Adrenal gland (tissue), 12 donors: ENCODE data around the gene QPCT. TPM values are rescaled to one million over a fixed set of nuclear protein-coding genes. Genes with fewer than 3 reads are reported as not detected.

ENCODE experiments used
- DNase-seq, 7 donors: peaks; one replicate each; pipeline ENCODE4 v3.0.0-alpha.2; 2019 to 2020
- H3K27ac ChIP-seq, 5 donors: fragments of 200-600 bp; sonication (generic) in 4 of 5; 1 replicate in 3 of 5; 2 replicates in 2 of 5; pipeline versions ENCODE4 v1.5.1 to v1.8.0; 2016 to 2020; ENCODE audit warnings: mild to moderate bottlenecking in 1 of 5
- H3K27me3 ChIP-seq: fragments of 200-600 bp; 2 replicates; pipeline ENCODE4 v1.8.0; 2021
- H3K36me3 ChIP-seq, 2 donors: fragments of 200-600 bp; replicated peaks in 1 of 2; 1 replicate in 1 of 2; 2 replicates in 1 of 2; pipeline versions ENCODE4 v1.5.1 to v1.8.0; 2018 to 2022
- H3K4me1 ChIP-seq, 2 donors: fragments of 200-600 bp; replicated peaks in 1 of 2; 1 replicate in 1 of 2; 2 replicates in 1 of 2; pipeline versions ENCODE4 v1.5.1 to v1.8.0; 2018 to 2021
- H3K4me3 ChIP-seq, 4 donors: fragments of 200-600 bp; sonication (generic) in 3 of 4; one replicate each; pipeline ENCODE4 v1.5.1; 2016 to 2018
- H3K9me3 ChIP-seq, 3 donors: fragments of 200-600 bp; sonication (generic) in 1 of 3; replicated peaks in 1 of 3; 1 replicate in 2 of 3; 2 replicates in 1 of 3; pipeline versions ENCODE4 v1.5.1 to v1.8.0; 2016 to 2021
- POLR2A ChIP-seq, 2 donors: fragments of 450-650 bp; IDR thresholded peaks; one replicate each; pipeline ENCODE4 v1.6.1; 2017; ENCODE audit warnings: antibody characterized with exemption in 2 of 2, mild to moderate bottlenecking in 2 of 2, moderate library complexity in 1 of 2
- WGBS, 4 donors: extraction: QIAGEN DNeasy Blood & Tissue Kit in 2 of 4; methylation state at CpG; one replicate each; pipeline versions ENCODE4 v1.1.5 to v1.1.7; 2013 to 2017; 5-methylcytosine and 5-hydroxymethylcytosine counted together
- intact Hi-C, 2 donors: fragments of 100-400 bp; cut with DNase I; formaldehyde crosslinking; loops; one replicate each; pipeline versions ENCODE4 v1.14.1 to v1.15.0; 2022 to 2023
- polyA plus RNA-seq, 3 donors: library from polyadenylated mRNA; stranded (reverse); fragments of 200-250 nt in 2 of 3; fragments of 350-450 nt in 1 of 3; fragmentation: Illumina TruSeq in 1 of 3; extraction: RNeasy Lipid Tissue Mini Kit (QIAGEN cat#74804) in 1 of 3; gene quantifications; one replicate each; pipeline ENCODE4 v1.2.3, GENCODE V29; 2013 to 2014
- total RNA-seq, 9 donors: library from RNA; depleted of rRNA in 4 of 9; stranded (reverse); fragments of >200 nt in 4 of 9; fragments of 120-200 nt in 1 of 9; fragmentation: NEBNext Ultra II Directional in 1 of 9; extraction: Animal tissue kit (Norgen Biotek cat#: 25700) in 1 of 9; gene quantifications; one replicate each; pipeline versions ENCODE4 v1.1.0 to v1.2.4, GENCODE V29; 2013 to 2023
- TF ChIP-seq, protein P1 (sequence below), 6 experiments: fragments of 450-650 bp in 4 of 6; fragments of 200-600 bp in 2 of 6; sonication (generic) in 1 of 6; IDR thresholded peaks; 1 replicate in 5 of 6; 2 replicates in 1 of 6; pipeline versions ENCODE4 v1.5.1 to v1.8.0; 2016 to 2021; ENCODE audit warnings: antibody characterized with exemption in 6 of 6, mild to moderate bottlenecking in 2 of 6, moderate library complexity in 1 of 6
- donor health status: healthy with polysubstance abuse.
- donor health status: Bipolar disorder and iron deficiency.
- donor health status: DM: yes; HTN: yes; CAD: no.
- donor health status: DM: no; HTN: no; CAD: no.
- donor health status: DM: no; HTN: no; CAD: no.
- donor health status: DM: yes; HTN: yes; CAD: no.

The QPCT gene
- total and polyA plus RNA-seq, 12 donors, result 30.6 to 746 (median 192) TPM

DNA sequence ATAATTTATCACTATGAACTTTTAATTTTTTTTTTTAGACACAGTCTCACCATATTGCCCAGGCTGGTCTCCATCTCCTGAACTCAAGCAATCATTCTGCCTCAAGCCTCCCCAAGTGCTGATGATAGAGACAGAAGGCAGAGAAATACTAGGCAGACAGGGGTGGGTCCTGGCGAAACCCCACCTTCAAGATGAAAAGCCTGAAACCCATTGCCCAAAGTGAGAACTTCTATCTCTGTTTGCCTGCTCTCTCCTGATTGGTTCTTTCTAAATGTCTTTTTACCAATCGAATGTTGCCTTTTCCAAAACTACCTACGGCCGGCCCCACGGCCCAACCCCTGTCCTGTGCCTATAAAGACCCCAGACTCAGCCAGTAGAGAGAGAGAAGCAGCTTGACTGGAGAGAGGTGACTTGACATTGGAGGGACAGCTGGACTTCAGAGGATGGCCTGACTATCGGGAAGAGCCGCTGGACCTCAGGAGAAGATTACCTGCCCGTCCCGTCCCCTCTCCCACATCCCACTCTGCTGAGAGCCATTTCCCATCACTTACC, 41.7 kb upstream of the QPCT start:
- DNase-seq, result no peak
- intact Hi-C loops, result no loop called here
- no peak for TF ChIP-seq POLR2A (IDR thresholded peaks at IDR 0.05)
- TF ChIP-seq, protein P1, sequence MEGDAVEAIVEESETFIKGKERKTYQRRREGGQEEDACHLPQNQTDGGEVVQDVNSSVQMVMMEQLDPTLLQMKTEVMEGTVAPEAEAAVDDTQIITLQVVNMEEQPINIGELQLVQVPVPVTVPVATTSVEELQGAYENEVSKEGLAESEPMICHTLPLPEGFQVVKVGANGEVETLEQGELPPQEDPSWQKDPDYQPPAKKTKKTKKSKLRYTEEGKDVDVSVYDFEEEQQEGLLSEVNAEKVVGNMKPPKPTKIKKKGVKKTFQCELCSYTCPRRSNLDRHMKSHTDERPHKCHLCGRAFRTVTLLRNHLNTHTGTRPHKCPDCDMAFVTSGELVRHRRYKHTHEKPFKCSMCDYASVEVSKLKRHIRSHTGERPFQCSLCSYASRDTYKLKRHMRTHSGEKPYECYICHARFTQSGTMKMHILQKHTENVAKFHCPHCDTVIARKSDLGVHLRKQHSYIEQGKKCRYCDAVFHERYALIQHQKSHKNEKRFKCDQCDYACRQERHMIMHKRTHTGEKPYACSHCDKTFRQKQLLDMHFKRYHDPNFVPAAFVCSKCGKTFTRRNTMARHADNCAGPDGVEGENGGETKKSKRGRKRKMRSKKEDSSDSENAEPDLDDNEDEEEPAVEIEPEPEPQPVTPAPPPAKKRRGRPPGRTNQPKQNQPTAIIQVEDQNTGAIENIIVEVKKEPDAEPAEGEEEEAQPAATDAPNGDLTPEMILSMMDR (IDR thresholded peaks at IDR 0.05), result no peak
- H3K9me3 ChIP-seq, result no peaks in the 10 kb centered on the region
- peaks cover 11 to 39% of the 10 kb centered on the region in 2 donors for H3K4me1 ChIP-seq
- H3K27me3 ChIP-seq, result no peaks in the 10 kb centered on the region
- 90 to 98% (median 96%) methylated on average over 9 of the region's 9 CpGs for WGBS, 4 donors
- no peaks in the 10 kb centered on the region for H3K36me3 ChIP-seq
- H3K4me3 ChIP-seq, result no peak overlapping the region
- H3K27ac ChIP-seq, result no peak overlapping the region

DNA sequence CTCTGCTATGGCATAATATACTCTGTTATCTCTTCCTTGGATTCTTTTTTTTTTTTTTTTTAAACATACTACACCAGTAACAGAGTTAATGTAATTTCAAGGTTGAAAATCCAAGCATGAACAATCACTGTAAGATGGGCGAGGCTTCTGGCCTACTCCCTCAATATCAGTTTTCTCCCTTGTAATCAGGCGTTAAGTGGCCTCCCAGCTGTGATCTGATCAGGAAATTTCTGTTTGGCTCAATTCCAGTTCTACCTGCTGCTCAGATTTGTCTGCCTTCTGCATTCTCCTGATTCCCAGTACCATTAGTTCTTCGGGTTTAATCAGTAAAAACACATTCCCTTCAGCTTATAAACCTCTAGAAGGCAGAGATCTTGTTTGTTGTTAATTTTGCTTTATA, 38.4 kb upstream of the QPCT start:
- 46 to 65% (median 49%) methylated on average over 3 of the region's 3 CpGs for WGBS, 4 donors
- no peak for TF ChIP-seq POLR2A (IDR thresholded peaks at IDR 0.05)
- TF ChIP-seq, protein P1 (IDR thresholded peaks at IDR 0.05), result no peak
- intact Hi-C loops, result no loop called here
- Histone ChIP-seq H3K9me3 (no peaks in the 10 kb centered on the region), H3K27me3 (no peaks in the 10 kb centered on the region), H3K27ac (peak overlapping the region in 3 of 5 donors; percentile 35 to 50 (median 41)), H3K4me3 (no peak overlapping the region), H3K4me1 (peaks cover 11 to 49% of the 10 kb centered on the region in 2 donors), H3K36me3 (no peaks in the 10 kb centered on the region)
- no peak for DNase-seq

DNA sequence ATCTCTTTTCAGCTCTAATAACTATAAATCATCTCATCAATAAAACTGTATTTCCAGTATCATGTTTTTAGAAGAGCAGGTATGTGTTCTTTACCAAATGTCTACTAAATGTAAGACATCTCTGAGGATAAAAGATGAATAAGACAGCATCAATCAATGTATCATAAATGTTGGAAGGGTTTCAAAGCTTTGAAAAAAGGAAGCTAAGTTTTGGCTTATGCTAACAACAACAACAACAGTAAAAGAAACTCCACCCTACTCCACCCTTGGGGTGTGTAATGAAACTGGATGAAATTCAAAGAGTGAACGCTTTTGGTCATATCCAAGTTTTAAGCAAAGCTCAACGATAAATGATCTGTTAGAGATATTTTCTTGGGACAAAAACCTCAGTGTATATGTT, 36.9 kb upstream of the QPCT start:
- Histone ChIP-seq H3K9me3 (no peaks in the 10 kb centered on the region), H3K27ac (peak overlapping the region in 1 of 5 donors; percentile 35), H3K27me3 (no peaks in the 10 kb centered on the region), H3K36me3 (no peaks in the 10 kb centered on the region), H3K4me1 (peaks cover 15 to 60% of the 10 kb centered on the region in 2 donors), H3K4me3 (no peak overlapping the region)
- 67 to 84% (median 76%) methylated on average over 2 of the region's 2 CpGs for WGBS, 4 donors
- intact Hi-C loops, result no loop called here
- TF ChIP-seq POLR2A (IDR thresholded peaks at IDR 0.05), result no peak
- TF ChIP-seq, protein P1 (IDR thresholded peaks at IDR 0.05), result no peak
- no peak for DNase-seq

DNA sequence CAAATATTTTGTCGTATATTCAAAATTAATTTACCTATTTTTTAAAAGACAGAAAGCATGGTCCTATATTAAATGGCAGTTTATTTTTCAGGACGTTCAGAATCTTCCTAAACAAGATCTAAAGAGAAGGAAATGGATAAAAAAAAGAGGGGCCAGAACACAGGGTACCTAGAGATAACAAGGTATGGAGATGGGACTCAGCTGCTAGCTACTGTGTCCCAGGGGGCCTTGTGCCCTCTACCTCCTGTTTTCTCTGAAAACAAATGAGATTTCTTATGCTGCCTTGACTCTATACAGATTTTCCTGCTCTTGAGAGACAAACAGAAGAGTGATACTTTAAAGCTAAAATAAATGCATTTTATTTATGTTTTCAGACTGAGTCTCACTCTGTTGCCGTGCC, 29.1 kb upstream of the QPCT start:
- intact Hi-C loops, result no loop called here
- H3K27me3 ChIP-seq, result no peaks in the 10 kb centered on the region
- DNase-seq, result no peak
- 80 to 91% (median 89%) methylated on average over 3 of the region's 3 CpGs for WGBS, 4 donors
- H3K9me3 ChIP-seq, result no peaks in the 10 kb centered on the region
- no peak overlapping the region for H3K27ac ChIP-seq
- no peaks in the 10 kb centered on the region for H3K36me3 ChIP-seq
- peaks cover 10 to 69% of the 10 kb centered on the region in 2 donors for H3K4me1 ChIP-seq
- TF ChIP-seq, protein P1 (IDR thresholded peaks at IDR 0.05), result no peak
- no peak for TF ChIP-seq POLR2A (IDR thresholded peaks at IDR 0.05)
- no peak overlapping the region for H3K4me3 ChIP-seq
